Dedifferentiated amniotic fluid mesenchymal stem cell (primary cell): ENCODE results near the gene ASB2.

Source experiments
- DNase-seq: peaks from one replicate; pipeline ENCODE4 v3.0.0-alpha.2; 2016; ENCODE audit errors: extremely low spot score

ASB2 gene

DNA sequence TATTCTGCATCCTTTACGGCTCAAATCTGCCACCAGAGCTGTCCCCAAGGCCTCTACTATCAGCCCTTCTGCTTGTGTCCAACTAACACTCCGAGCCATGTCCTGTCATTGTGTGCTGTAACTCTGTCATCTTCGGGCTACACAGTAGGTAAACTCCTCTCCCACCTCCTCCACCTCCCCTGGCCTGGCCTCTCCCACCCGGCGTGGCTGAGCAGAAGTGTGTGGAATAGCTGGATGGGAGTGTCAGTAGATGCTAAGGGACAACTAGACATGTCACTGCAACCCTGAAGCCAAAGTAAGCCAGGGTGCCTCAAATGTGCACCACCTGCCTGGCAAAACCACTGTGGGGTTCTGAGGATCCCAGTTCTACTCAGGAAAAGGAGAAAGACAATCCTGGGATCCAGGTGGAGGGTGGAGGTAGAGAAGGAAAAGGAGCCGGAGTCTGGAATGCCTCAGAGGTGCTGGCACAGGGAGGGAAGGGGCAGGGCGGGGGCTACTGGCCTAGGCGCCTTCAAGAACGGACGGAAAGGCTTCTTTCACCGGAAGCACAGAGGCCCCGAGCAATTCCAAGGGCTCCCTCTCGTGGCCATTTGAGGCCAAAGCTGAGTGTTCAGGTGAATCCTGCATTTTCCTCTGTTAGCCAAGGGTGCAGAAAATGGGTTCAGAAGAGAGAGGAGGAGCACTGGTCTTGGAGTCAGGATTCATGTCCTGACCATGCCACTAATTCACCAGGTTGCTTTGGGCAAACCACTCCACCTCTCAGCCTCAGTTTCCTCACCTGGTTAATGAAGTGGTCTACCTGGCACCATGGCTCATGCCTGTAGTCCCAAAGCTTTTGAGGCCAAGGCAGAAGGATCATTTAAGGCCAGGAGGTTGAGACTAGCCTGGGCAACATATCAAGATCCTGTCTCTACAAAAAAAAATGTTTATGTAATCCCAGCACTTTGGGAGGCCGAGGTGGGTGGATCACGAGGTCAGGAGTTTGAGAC lies 69.7 kb downstream of the ASB2 start:
- no peak for DNase-seq

DNA sequence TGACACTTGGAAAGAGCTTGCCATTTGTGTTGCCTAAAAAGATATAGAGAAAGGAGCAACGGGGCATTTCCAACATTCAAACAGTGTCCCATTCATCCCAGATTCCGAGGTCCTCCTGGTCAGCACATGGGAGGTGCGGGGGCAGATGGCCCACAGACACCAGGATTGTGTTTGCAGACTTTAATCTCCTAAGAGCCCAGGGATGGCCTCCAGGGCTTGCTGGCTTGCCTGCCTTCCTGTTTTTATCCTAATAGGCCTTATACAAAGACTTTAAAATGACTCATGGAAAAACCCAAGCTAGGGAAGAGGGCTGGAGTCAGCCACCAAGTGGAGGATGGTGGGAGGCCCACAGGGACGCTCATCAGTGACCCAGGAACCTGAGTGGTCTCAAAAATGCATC lies 70.7 kb downstream of the ASB2 start:
- no peak for DNase-seq

- DNase-seq, result no peak
Observed at GRCh38 chr14:93903342-93904184, 72.8 kb downstream of the ASB2 start.

DNA sequence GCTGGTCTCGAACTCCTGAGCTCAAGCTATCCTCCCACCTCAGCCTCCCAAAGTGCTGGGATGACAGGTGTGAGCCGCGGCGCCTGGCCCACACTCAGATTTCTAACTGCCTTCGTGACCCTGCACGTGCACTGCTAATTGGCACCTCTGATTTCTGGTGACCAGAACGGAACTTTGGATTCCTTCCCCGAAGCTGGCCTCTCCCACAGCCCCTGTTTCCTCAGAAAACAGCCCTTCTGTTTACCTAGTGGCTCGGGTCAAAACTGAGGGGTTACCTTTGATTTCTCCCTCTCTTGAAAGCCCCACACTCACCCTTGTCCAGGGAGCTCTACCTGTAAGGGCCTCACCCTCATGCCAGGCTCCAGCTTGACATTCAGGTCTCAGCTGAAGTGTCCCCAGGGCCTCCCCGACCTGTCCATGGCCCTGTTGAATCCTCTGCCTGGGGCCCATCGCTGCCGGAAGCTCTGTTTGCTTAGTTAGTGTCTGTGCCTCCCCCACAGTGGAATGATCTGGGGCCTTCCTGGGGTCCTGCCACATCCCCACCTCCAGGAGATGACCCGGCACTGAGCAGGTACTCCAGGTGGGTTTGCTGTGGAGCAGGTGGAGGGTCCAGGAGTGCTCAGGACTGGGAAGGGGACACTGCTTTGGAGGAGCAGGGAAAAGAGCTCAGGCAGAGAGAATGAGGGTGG lies 73.6 kb downstream of the ASB2 start:
- DNase-seq, result no peak

GRCh38 chr14:93901813-93902212 lies 74.6 kb downstream of the ASB2 start:
- DNase-seq, result no peak

GRCh38 chr14:93898731-93899130 lies 77.6 kb downstream of the ASB2 start:
- DNase-seq, result no peak

DNA sequence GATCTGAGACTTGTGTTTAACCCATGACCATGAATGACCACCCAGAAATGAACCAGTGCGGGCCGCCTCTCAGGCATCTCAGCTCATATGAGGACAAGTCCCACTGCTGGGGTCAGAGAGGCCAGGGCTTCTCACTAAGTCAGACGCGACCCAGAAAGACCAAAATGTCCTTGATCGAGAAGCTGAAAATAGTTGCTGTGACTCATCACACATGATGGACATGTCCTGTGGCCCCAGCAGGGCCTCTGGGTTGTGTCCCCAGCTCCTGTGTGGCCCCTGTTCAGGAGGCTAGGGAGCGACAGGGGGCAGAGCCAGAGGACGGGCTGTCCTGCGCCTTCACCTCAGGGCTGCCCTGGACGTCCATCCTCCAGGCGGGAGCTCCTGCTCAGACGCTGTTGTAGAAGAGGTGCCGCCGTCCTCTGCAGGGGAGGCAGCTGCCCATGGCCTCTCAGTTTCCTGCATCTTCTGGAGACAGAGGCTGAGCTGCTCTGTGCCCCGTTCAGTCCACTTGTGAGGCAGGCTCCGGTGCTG lies 78.2 kb downstream of the ASB2 start:
- no peak for DNase-seq

DNA sequence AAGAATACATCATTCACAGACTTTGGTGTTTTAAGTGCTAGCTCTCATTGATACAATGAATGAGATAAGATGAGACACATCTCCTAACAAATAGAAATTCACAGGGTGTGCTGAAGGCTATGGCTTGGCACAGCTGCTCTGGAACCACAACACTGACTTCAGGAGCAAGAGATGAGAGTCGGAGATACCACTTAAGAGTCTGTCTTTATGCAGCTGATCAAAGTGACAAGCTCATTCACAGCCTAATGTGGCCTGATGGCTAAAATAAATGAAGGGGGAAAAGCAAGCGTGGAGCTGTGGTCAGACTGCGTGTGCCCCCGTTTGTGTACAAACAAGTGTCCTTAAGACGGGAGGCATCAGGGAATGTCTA lies 78.9 kb downstream of the ASB2 start:
- DNase-seq, result no peak

DNA sequence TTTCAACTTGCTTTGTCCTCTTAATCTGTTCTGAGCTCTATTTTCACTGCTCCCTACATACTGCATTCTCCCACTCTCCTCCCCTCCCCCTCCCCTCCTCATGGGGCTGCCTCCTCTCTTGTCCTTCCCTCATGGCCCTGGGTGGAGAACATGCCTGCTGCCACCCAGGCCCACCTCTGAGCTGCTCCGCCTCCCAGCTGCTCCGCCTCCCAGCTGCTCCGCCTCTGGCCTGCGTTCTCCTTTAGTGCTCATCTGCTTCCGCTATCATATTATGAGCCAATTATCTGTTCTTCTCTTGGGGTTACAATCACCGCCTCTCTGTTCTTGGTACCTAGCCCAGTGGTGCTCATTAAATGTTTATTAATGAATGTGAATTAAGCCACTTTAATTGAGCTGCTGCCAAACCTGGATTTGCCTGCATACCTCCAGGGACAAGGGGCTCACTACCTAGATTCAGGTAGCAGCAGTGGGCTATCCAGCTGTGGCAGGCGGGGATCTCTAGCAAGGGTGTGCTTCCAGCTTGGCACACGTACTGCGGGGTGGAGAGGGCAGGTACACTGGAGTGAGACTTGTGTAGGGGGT lies 81.3 kb downstream of the ASB2 start:
- DNase-seq, result no peak

GRCh38 chr14:93893661-93894261 lies 82.6 kb downstream of the ASB2 start:
- no peak for DNase-seq

GRCh38 chr14:93892923-93893558 lies 83.3 kb downstream of the ASB2 start:
- peak; percentile 50 for DNase-seq

- DNase-seq, result no peak
Observed at GRCh38 chr14:93892505-93892839, 83.9 kb downstream of the ASB2 start.

DNA sequence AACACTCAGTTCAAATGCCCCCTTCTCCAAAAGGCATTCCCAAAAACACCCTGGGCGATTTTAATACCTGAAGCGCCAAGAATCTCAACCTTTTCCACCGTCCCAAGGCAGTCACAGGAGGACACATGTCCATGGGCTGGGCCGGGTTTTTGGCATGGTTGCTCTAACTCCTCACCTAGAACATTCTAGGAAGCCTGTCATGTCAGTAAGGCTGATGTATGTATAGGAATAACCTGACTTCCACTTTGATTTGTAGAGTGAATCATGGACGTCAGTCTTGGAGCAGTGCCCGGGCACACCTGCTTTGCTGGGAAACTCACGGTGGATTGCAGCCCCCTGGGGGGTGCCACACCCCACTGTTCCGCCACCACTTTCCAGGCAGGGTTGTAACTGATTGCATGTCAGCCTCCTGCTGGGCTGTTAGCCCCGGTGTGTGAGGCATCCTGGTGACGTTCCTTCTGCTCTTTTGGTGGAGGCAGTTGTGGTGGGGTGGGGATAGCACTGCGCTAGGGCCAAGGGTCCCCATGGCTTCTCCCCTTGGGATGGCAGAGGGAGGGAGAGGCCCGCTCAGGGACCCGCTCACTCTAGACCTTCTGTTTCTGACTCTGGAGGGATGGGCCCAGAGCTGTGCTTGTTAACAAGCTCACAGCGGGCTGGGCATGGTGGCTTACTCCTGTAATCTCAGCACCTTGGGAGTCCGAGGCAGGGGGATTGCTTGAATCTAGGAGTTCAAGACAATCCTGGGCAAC lies 84.4 kb downstream of the ASB2 start:
- DNase-seq, result no peak

GRCh38 chr14:93889739-93890483 lies 86.5 kb downstream of the ASB2 start:
- DNase-seq, result no peak

DNA sequence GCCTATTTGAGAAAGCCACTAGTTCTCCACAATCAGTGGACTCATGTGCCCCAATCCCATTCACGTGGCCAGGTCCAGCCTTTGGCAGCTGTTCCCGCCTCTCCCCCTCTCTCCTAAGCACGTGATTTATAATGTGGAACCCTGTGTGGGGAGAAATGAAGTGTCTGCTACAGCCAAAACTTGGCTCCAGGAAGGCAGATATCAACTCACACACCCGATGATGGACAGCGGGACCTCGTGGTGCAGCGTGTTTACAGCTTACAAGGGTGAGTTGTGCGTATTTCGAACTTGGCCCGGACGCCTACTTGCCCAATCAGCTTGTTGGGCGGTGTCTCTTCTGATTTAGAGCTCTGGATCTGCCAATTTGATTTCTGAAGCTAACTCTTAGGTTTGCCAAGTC lies 87.4 kb downstream of the ASB2 start:
- DNase-seq, result no peak

GRCh38 chr14:93884950-93885349 lies 91.4 kb downstream of the ASB2 start:
- no peak for DNase-seq
